Inflammatory macrophage (primary cell): ENCODE measurements around the gene DMKN.
A peak's percentile ranks its signal among the peaks of the same experiment; 100 is the strongest.
"Not testable (repeated sequence)": the region's sequence is repeated elsewhere in the genome, so short reads cannot be mapped to it uniquely, and the experiment has no call there.

Experiments
- DNase-seq, 2 donors: peaks; one replicate each; pipeline ENCODE4 v3.0.0-alpha.2; 2020 to 2022

DMKN gene

GRCh38 chr19:35495107-35496064 lies 18.1 kb downstream of the DMKN start:
- DNase-seq: peak; percentile 73 to 84

- no peak for DNase-seq
Observed at GRCh38 chr19:35493971-35494370, 19.5 kb downstream of the DMKN start.

GRCh38 chr19:35491836-35492360 lies 21.6 kb downstream of the DMKN start:
- DNase-seq: no peak

GRCh38 chr19:35490364-35490763 lies 23.1 kb downstream of the DMKN start, which contains the start of gene KRTDAP:
Gene KRTDAP (minus strand): TSS chr19:35490464. CDS start chr19:35490442, 22 bp downstream.
- DNase-seq: no peak

GRCh38 chr19:35488677-35489076 lies 24.8 kb downstream of the DMKN start:
- no peak for DNase-seq

- no peak for DNase-seq
Observed at GRCh38 chr19:35487656-35488182, 25.7 kb downstream of the DMKN start.

- no peak for DNase-seq
Observed at GRCh38 chr19:35486268-35486708, 27.2 kb downstream of the DMKN start.

GRCh38 chr19:35484252-35485036 lies 29.0 kb downstream of the DMKN start:
- DNase-seq: no peak

- no peak for DNase-seq
Observed at GRCh38 chr19:35483089-35483488, 30.4 kb downstream of the DMKN start.

GRCh38 chr19:35478794-35479677 lies 34.4 kb downstream of the DMKN start:
- no peak for DNase-seq

- DNase-seq: peak in 1 of 2 donors; percentile 8
Observed at GRCh38 chr19:35476149-35476548, 37.3 kb downstream of the DMKN start.

- DNase-seq: not testable (repeated sequence)
Observed at GRCh38 chr19:35474594-35474993, 38.9 kb downstream of the DMKN start.

- DNase-seq: no peak
Observed at GRCh38 chr19:35474104-35474503, 39.3 kb downstream of the DMKN start.

- no peak for DNase-seq
Observed at GRCh38 chr19:35471946-35472345, 41.5 kb downstream of the DMKN start.

GRCh38 chr19:35471075-35471474 lies 42.4 kb downstream of the DMKN start:
- not testable (repeated sequence) for DNase-seq

- peak; percentile 17 to 19 for DNase-seq
Observed at GRCh38 chr19:35470128-35470527, 43.3 kb downstream of the DMKN start.

GRCh38 chr19:35468637-35469036 lies 44.8 kb downstream of the DMKN start:
- peak; percentile 59 to 65 for DNase-seq

- no peak for DNase-seq
Observed at GRCh38 chr19:35466259-35466658, 47.2 kb downstream of the DMKN start.

- DNase-seq: peak in 1 of 2 donors; percentile 16
Observed at GRCh38 chr19:35462956-35463355, 50.5 kb downstream of the DMKN start.

- peak; percentile 71 to 72 for DNase-seq
Observed at GRCh38 chr19:35462476-35462953, 50.9 kb downstream of the DMKN start.

GRCh38 chr19:35461788-35462187 lies 51.7 kb downstream of the DMKN start:
- not testable (repeated sequence) for DNase-seq
